HG03460 (cell line): Measurements from ENCODE around the gene MAP4K5.

ENCODE experiments used
- ATAC-seq: cut with Tn5 transposase; IDR thresholded peaks from one replicate; pipeline ENCODE4 v1.9.1; 2021; ENCODE audit not compliant: unreplicated experiment

MAP4K5 gene

GRCh38 chr14:50371546-50371945, 160.8 kb downstream of the MAP4K5 start:
- no peak for ATAC-seq
